HFFc6 (cell line): Measurements from ENCODE around the gene ZNF701. TPM values are rescaled to one million over a fixed set of nuclear protein-coding genes. Genes with fewer than 3 reads are reported as not detected.
"Not testable (repeated sequence)": the region's sequence is repeated elsewhere in the genome, so short reads cannot be mapped to it uniquely, and the experiment has no call there.

ENCODE experiments used
- DNase-seq: peaks from one replicate; pipeline ENCODE4 v3.0.0-alpha.2; 2018
- H3K27ac Mint-ChIP-seq: 2 replicates; pipeline ENCODE4 v1.8.0; 2020; ENCODE audit warnings: mild to moderate bottlenecking, mixed read lengths
- H3K27me3 Mint-ChIP-seq: 2 replicates; pipeline ENCODE4 v1.8.0; 2021; ENCODE audit warnings: mild to moderate bottlenecking, moderate library complexity, mixed read lengths; ENCODE audit not compliant: insufficient read depth
- H3K36me3 Mint-ChIP-seq: 2 replicates; pipeline ENCODE4 v1.8.0; 2021; ENCODE audit warnings: low read depth, mixed read lengths
- H3K4me1 Mint-ChIP-seq: 2 replicates; pipeline ENCODE4 v1.8.0; 2020; ENCODE audit warnings: low read depth, mixed read lengths
- H3K4me3 Mint-ChIP-seq: 2 replicates; pipeline ENCODE4 v1.8.0; 2020; ENCODE audit warnings: mild to moderate bottlenecking, moderate library complexity, mixed read lengths
- H3K9me3 Mint-ChIP-seq: 2 replicates; pipeline ENCODE4 v1.8.0; 2020; ENCODE audit warnings: mild to moderate bottlenecking, mixed read lengths
- total RNA-seq, 6 experiments: library from RNA; stranded (reverse); fragmentation: NEBNext Ultra II Directional; extraction: Animal tissue kit (Norgen Biotek cat#: 25700); gene quantifications; 2 replicates in 1 of 6; 3 replicates in 5 of 6; pipeline ENCODE4 v1.2.3, GENCODE V29; 2021
- TF ChIP-seq, protein P1 (sequence below): fragments of 200-600 bp; sonication (generic); IDR thresholded peaks from 2 replicates; pipeline ENCODE4 v1.5.0; 2021; ENCODE audit warnings: antibody characterized with exemption, mild to moderate bottlenecking

ZNF701 gene
- total RNA-seq, 6 experiments from 2014 or later: 7.0 to 10.0 (median 8.5) TPM

DNA sequence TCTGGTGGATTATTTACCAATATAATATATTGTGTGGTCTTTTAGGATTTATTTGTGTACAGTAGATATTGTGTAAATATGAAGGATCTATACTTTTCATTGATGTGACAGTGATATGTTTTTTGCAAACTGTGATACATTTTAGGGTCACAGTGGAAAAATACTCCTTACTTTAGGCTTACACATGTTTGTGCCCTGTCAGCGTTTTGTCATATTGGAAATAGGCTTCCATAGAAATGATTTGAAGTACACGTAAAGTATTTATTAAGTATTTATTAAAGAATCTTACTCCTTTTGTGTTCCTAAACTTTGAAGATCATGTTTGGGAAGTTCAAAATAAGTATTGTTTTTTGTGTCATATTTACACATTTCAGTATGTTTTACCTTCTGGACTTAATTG lies 37.6 kb upstream of the ZNF701 start:
- Mint-ChIP-seq H3K27ac (no peak overlapping the region), H3K4me3 (no peak overlapping the region), H3K27me3 (peaks cover 2% of the 10 kb centered on the region; the same call in 1 of the 2 replicates), H3K36me3 (peaks cover 54% of the 10 kb centered on the region), H3K9me3 (no peaks in the 10 kb centered on the region; the same call in 1 of the 2 replicates), H3K4me1 (peaks cover 32% of the 10 kb centered on the region)
- DNase-seq: no peak
- TF ChIP-seq, protein P1, sequence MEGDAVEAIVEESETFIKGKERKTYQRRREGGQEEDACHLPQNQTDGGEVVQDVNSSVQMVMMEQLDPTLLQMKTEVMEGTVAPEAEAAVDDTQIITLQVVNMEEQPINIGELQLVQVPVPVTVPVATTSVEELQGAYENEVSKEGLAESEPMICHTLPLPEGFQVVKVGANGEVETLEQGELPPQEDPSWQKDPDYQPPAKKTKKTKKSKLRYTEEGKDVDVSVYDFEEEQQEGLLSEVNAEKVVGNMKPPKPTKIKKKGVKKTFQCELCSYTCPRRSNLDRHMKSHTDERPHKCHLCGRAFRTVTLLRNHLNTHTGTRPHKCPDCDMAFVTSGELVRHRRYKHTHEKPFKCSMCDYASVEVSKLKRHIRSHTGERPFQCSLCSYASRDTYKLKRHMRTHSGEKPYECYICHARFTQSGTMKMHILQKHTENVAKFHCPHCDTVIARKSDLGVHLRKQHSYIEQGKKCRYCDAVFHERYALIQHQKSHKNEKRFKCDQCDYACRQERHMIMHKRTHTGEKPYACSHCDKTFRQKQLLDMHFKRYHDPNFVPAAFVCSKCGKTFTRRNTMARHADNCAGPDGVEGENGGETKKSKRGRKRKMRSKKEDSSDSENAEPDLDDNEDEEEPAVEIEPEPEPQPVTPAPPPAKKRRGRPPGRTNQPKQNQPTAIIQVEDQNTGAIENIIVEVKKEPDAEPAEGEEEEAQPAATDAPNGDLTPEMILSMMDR: no peak

DNA sequence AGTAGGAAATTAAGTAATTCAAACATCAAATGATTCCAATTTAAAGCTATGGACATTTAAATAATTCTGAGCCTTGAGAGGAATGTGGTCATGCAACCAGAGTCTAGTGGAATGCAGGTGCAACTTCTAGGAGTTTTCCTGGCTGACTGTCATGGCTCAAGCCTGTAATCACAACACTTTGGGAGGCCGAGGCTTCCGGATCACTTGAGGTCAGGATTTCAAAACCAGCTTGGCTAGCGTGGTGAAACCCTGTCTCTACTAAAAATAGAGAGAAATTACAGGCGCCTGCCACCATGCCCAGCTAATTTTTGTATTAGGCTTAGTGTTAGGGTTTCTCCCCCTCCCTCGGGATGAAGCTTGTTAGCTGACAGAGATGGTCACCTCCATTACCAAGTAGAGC lies 36.2 kb upstream of the ZNF701 start:
- H3K36me3 Mint-ChIP-seq: peaks cover 52% of the 10 kb centered on the region
- H3K9me3 Mint-ChIP-seq: no peaks in the 10 kb centered on the region; the same call in 1 of the 2 replicates
- peaks cover 23% of the 10 kb centered on the region for H3K4me1 Mint-ChIP-seq
- H3K27me3 Mint-ChIP-seq: peaks cover 2% of the 10 kb centered on the region; the same call in 1 of the 2 replicates
- H3K4me3 Mint-ChIP-seq: no peak overlapping the region
- TF ChIP-seq, protein P1: no peak
- H3K27ac Mint-ChIP-seq: no peak overlapping the region; the same call in 1 of the 2 replicates
- DNase-seq: no peak

GRCh38 chr19:52535385-52535770 lies 34.7 kb upstream of the ZNF701 start:
- H3K27me3 Mint-ChIP-seq, H3K9me3 Mint-ChIP-seq, DNase-seq: not testable (repeated sequence)
- Mint-ChIP-seq H3K27ac (peak overlapping the region; percentile 78; the same call in 1 of the 2 replicates), H3K4me1 (peaks cover 23% of the 10 kb centered on the region), H3K36me3 (peaks cover 54% of the 10 kb centered on the region), H3K4me3 (peak overlapping the region; percentile 89)

DNA sequence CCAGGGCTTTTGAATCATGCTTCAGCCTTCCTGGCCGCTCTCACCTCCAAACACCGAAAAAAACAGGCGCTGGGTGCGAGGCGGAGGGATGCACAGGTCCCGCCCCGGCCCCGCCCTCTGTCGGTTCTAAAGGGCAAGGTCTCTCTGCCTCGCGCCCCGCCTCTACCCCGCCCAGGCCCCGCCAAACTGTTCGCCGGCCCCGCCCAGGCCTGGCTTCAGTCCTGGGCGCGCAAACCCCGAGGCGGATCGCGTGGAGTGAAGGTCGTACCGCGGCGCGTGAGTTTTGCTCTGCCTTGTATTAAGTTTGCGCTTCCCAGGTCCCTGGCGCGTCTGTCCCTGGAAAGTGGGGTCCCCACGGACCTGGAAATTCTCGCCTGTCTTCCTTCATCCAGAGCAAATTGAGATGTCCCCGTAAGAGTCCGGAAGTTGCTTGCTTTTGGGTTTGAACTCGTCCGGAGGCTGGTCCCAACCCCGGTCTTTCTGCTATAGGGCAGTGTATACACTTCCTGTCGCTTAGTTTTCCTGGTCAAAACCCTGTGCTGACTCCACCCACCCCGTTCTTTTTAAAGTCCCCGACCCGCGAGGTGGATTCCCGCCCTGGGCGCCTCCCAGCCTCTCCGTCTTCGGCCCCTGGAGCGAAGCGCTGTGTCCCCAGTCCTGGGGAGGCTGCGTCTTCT lies 34.2 kb upstream of the ZNF701 start:
- peaks cover 10% of the 10 kb centered on the region for H3K9me3 Mint-ChIP-seq
- TF ChIP-seq, protein P1: peak; percentile 64
- peak overlapping the region; percentile 89 for H3K4me3 Mint-ChIP-seq

DNA sequence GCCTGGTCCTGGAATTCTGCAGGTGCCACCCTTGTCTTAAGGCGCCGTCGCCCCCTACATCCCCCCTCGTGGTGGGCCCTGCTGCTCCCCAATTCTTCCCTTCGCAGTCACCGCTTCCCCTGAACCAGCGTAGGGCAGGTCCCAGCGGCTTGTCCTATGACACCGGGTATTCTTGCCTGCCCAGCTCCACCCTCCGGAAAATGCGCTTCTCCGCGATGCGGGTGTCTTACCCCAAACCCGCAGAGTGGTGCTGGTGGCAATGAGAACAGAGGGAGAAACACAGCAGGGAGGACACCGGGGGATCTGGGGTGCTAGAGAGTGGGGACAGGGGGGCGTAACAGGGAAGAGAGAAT lies 33.7 kb upstream of the ZNF701 start:
- Mint-ChIP-seq H3K9me3 (peaks cover 15% of the 10 kb centered on the region), H3K4me1 (peaks cover 28% of the 10 kb centered on the region), H3K27ac (peak overlapping the region; percentile 78), H3K36me3 (peaks cover 64% of the 10 kb centered on the region), H3K4me3 (peak overlapping the region; percentile 89), H3K27me3 (peaks cover 2% of the 10 kb centered on the region; the same call in 1 of the 2 replicates)
- DNase-seq: no peak
- TF ChIP-seq, protein P1: no peak

More for the DNA sequence above, 34.2 kb upstream of the ZNF701 start:
- peaks cover 28% of the 10 kb centered on the region for H3K4me1 Mint-ChIP-seq
- peak; percentile 78 for DNase-seq
- peak overlapping the region; percentile 78 for H3K27ac Mint-ChIP-seq
- H3K27me3 Mint-ChIP-seq: peaks cover 2% of the 10 kb centered on the region; the same call in 1 of the 2 replicates
- peaks cover 59% of the 10 kb centered on the region for H3K36me3 Mint-ChIP-seq

DNA sequence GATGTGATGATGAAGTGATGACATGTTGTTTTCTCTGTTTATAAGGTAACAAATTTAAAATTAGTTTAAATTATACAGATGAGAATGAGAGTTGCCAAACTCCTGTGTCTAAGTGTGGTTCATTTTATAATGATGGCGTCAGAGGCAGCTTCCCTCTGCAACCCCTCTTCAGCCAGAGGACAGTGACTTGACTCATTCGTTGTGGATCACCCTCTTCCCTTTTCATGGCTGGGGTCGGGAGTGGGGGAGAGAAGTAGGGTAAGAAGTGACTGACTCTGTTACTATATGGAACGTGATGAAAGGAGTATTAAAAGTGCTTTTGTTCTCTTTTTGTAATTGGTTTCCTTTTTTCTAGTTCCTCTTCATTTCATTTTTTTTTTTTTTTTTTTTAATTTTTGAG lies 31.3 kb upstream of the ZNF701 start:
- Mint-ChIP-seq H3K36me3 (peaks cover 67% of the 10 kb centered on the region), H3K4me1 (peaks cover 40% of the 10 kb centered on the region), H3K9me3 (peaks cover 33% of the 10 kb centered on the region)
- not testable (repeated sequence) for H3K4me3 Mint-ChIP-seq, H3K27me3 Mint-ChIP-seq, H3K27ac Mint-ChIP-seq, DNase-seq

DNA sequence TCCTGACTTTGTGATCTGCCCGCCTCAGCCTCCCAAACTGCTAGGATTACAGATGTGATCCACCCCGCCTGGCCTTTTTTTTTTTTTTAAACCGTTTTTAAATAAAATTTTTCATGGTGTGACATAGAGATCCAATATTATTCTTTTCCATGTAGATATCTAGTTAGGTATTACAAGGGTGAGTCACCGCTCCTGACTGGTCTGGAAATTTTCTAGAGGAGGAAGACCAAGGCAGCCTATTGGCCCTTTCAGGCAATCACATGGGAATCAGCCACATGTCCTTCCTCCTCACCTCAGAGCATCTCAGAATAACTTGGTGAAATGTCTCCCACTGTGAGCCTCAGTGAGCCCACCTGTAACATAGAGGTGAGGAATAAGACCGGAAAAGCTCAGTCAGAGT lies 28.9 kb upstream of the ZNF701 start:
- Mint-ChIP-seq H3K4me1 (peaks cover 28% of the 10 kb centered on the region), H3K9me3 (peaks cover 40% of the 10 kb centered on the region), H3K36me3 (peaks cover 72% of the 10 kb centered on the region)
- H3K27ac Mint-ChIP-seq, H3K4me3 Mint-ChIP-seq, H3K27me3 Mint-ChIP-seq, DNase-seq: not testable (repeated sequence)
